HFFc6 (cell line): ENCODE data around the gene GRIK5. TPM values are rescaled to one million over a fixed set of nuclear protein-coding genes. Genes with fewer than 3 reads are reported as not detected.

Source experiments
- DNase-seq: peaks from one replicate; pipeline ENCODE4 v3.0.0-alpha.2; 2018
- H3K27ac Mint-ChIP-seq: 2 replicates; pipeline ENCODE4 v1.8.0; 2020; ENCODE audit warnings: mild to moderate bottlenecking, mixed read lengths
- H3K27me3 Mint-ChIP-seq: 2 replicates; pipeline ENCODE4 v1.8.0; 2021; ENCODE audit warnings: mild to moderate bottlenecking, moderate library complexity, mixed read lengths; ENCODE audit not compliant: insufficient read depth
- H3K36me3 Mint-ChIP-seq: 2 replicates; pipeline ENCODE4 v1.8.0; 2021; ENCODE audit warnings: low read depth, mixed read lengths
- H3K4me1 Mint-ChIP-seq: 2 replicates; pipeline ENCODE4 v1.8.0; 2020; ENCODE audit warnings: low read depth, mixed read lengths
- H3K4me3 Mint-ChIP-seq: 2 replicates; pipeline ENCODE4 v1.8.0; 2020; ENCODE audit warnings: mild to moderate bottlenecking, moderate library complexity, mixed read lengths
- H3K9me3 Mint-ChIP-seq: 2 replicates; pipeline ENCODE4 v1.8.0; 2020; ENCODE audit warnings: mild to moderate bottlenecking, mixed read lengths
- total RNA-seq, 6 experiments: library from RNA; stranded (reverse); fragmentation: NEBNext Ultra II Directional; extraction: Animal tissue kit (Norgen Biotek cat#: 25700); gene quantifications; 2 replicates in 1 of 6; 3 replicates in 5 of 6; pipeline ENCODE4 v1.2.3, GENCODE V29; 2021
- TF ChIP-seq, protein P1 (sequence below): fragments of 200-600 bp; sonication (generic); IDR thresholded peaks from 2 replicates; pipeline ENCODE4 v1.5.0; 2021; ENCODE audit warnings: antibody characterized with exemption, mild to moderate bottlenecking

The GRIK5 gene
- total RNA-seq, 6 experiments from 2014 or later = 0.07 to 0.19 (median 0.13) TPM; not detected in 1

DNA sequence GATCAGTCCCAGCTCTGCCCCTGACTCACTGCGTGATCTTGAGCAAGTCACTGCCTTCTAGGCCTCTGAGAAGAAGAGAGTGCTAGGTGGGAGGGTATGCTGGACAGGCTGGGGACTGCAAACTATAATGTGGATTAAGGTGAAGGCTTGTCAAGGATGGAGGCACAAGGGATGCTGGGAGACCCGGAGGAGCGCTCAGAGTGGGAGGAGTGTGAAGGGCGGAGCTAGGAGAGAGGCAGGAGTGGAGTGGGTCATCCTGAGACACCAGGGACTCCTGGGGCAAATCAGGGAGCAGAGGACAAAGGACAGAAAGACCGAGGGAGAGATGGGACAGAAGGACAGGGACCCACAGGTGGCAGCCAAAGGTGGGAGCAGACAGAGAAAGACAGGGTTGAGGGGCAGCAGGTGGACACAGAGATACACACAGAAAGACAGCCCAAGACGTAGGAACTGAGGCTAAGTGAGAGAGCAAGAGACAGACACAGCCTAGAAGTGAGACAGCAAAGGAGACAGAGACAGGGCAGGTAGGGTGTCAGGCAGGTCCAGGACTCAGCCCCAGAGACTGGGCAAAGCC is 2.6 kb downstream of the GRIK5 start:
- no peak overlapping the region for H3K27ac Mint-ChIP-seq
- no peaks in the 10 kb centered on the region for H3K9me3 Mint-ChIP-seq
- H3K4me1 Mint-ChIP-seq = no peaks in the 10 kb centered on the region
- TF ChIP-seq, protein P1, sequence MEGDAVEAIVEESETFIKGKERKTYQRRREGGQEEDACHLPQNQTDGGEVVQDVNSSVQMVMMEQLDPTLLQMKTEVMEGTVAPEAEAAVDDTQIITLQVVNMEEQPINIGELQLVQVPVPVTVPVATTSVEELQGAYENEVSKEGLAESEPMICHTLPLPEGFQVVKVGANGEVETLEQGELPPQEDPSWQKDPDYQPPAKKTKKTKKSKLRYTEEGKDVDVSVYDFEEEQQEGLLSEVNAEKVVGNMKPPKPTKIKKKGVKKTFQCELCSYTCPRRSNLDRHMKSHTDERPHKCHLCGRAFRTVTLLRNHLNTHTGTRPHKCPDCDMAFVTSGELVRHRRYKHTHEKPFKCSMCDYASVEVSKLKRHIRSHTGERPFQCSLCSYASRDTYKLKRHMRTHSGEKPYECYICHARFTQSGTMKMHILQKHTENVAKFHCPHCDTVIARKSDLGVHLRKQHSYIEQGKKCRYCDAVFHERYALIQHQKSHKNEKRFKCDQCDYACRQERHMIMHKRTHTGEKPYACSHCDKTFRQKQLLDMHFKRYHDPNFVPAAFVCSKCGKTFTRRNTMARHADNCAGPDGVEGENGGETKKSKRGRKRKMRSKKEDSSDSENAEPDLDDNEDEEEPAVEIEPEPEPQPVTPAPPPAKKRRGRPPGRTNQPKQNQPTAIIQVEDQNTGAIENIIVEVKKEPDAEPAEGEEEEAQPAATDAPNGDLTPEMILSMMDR = no peak
- H3K4me3 Mint-ChIP-seq = no peak overlapping the region
- H3K27me3 Mint-ChIP-seq = peaks cover 38% of the 10 kb centered on the region
- no peak for DNase-seq
- H3K36me3 Mint-ChIP-seq = no peaks in the 10 kb centered on the region

DNA sequence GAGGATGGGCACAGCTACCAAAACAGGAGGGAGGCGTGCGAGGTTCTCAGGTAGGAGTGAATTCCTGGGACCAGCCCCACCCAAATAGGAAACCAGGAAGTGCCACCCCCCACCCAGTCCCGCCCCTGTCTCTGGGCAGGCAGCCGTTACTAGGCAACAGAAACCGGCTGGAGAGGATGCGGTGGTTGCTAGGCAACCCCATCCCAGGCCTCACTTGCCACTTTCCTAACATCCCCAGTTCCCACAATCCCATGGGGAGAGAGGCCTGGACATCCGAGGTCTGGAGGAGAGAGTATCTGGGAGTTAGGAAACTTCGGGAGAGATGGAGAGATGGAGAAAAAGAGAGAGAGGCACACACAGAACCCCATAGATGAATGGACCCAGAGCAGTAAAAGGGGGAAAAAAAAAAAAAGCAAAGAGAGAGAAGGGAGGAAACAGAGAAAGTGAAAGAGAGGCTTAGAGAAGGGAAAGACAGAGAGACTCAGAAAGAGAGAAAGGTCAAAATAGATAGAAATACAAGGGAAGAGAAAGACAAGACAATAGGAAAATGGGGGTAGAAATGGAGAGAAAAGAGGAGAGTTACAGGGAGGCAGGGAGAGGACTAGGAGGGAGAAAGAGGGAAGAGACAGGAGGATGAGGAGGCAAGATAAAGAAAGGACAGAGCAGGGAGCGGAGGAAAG is 3.8 kb downstream of the GRIK5 start:
- DNase-seq = no peak
- H3K9me3 Mint-ChIP-seq = no peaks in the 10 kb centered on the region
- no peak overlapping the region for H3K27ac Mint-ChIP-seq
- no peaks in the 10 kb centered on the region for H3K36me3 Mint-ChIP-seq
- H3K4me3 Mint-ChIP-seq = no peak overlapping the region
- TF ChIP-seq, protein P1 = no peak
- H3K27me3 Mint-ChIP-seq = peaks cover 40% of the 10 kb centered on the region
- no peaks in the 10 kb centered on the region for H3K4me1 Mint-ChIP-seq

DNA sequence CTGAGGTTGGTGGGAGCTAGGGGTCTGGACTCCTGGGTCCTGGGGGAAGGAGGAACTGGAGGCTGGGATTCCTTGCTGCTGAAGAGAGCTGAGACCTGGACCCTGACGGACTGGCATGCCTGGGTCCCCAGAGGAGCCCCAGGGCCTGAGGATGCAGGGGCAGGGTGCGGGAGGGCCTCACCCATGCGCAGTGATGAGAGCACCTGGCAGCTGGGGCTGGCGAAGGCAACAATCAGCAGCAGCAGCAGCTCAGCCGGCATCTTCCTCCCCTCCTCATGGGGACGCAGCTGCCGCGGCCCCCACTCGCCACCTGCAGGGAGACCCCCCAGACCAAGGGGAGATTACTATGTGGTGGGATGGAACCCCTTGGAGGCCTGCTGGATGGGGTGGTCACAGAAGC is 4.5 kb downstream of the GRIK5 start:
- DNase-seq = no peak
- no peak overlapping the region for H3K4me3 Mint-ChIP-seq
- no peaks in the 10 kb centered on the region for H3K4me1 Mint-ChIP-seq
- H3K36me3 Mint-ChIP-seq = no peaks in the 10 kb centered on the region
- TF ChIP-seq, protein P1 = no peak
- no peak overlapping the region for H3K27ac Mint-ChIP-seq
- no peaks in the 10 kb centered on the region for H3K9me3 Mint-ChIP-seq
- H3K27me3 Mint-ChIP-seq = peaks cover 36% of the 10 kb centered on the region

DNA sequence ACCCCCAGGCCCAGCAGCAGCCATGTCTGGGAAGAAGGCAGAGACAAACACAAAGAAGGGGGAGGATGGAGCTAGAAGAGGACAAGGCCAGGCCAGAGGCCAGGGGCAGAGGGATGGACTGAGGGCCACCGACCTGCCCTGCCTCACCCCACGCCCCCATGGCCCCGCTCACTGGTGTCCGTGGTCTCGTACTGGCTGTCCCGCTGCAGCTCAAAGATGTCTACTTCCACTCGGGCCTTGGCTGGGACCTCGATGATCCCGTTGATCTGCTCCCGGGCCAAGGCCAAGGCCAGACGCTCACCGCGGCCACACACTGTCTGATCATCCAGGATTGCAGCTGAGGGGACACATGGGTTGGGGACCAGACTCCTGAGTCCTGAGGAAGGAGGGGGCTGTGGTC is 5.0 kb downstream of the GRIK5 start:
- no peaks in the 10 kb centered on the region for H3K4me1 Mint-ChIP-seq
- no peak for DNase-seq
- H3K9me3 Mint-ChIP-seq = no peaks in the 10 kb centered on the region
- H3K27me3 Mint-ChIP-seq = peaks cover 34% of the 10 kb centered on the region
- H3K36me3 Mint-ChIP-seq = no peaks in the 10 kb centered on the region
- no peak overlapping the region for H3K27ac Mint-ChIP-seq
- TF ChIP-seq, protein P1 = no peak
- H3K4me3 Mint-ChIP-seq = no peak overlapping the region

DNA sequence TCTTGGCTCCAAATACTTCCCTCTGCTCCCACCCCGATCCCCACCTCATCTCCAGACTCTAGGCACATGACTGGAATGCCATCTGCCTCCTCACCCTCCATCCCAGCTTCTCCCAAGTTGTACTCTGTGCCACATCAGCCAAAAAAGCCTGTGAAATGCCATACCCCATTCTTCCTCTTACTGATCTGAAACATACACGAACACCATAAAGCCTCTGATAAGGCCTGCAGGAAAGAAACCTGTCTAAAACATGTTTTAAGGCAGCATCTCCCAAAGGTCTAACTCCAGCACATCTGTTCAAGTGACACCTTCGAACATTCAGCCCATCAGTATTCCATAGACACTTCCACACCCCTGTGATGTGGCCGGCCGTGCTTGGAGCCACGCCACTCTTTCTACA is 5.6 kb downstream of the GRIK5 start:
- Mint-ChIP-seq H3K4me3 (no peak overlapping the region), H3K27ac (no peak overlapping the region), H3K4me1 (no peaks in the 10 kb centered on the region), H3K36me3 (no peaks in the 10 kb centered on the region), H3K9me3 (no peaks in the 10 kb centered on the region), H3K27me3 (peaks cover 39% of the 10 kb centered on the region)
- no peak for DNase-seq
- TF ChIP-seq, protein P1 = no peak
